Heart left ventricle (tissue), 16 donors: ENCODE results near the gene SH3TC1. TPM values are rescaled to one million over a fixed set of nuclear protein-coding genes. Genes with fewer than 3 reads are reported as not detected.

Source experiments
- ATAC-seq, 4 donors: fragments of 200-7000 bp; cut with Tn5 transposase; one replicate each; pipeline ENCODE4 v1.9.1; 2020 to 2022; ENCODE audit warnings: moderate library complexity in 4 of 4, mild to moderate bottlenecking in 3 of 4, moderate number of reproducible peaks in 1 of 4
- DNase-seq, 5 donors: peaks; one replicate each; pipeline ENCODE4 v3.0.0-alpha.2; 2020
- H3K27ac ChIP-seq, 12 donors: fragments of 200-600 bp; sonication (generic) in 4 of 12; one replicate each; pipeline versions ENCODE4 v1.5.0 to v1.8.0; 2016 to 2022; ENCODE audit warnings: mild to moderate bottlenecking in 2 of 12
- H3K27me3 ChIP-seq, 9 donors: fragments of 200-600 bp; sonication (generic) in 2 of 9; one replicate each; pipeline versions ENCODE4 v1.5.1 to v1.8.0; 2016 to 2022; ENCODE audit warnings: mild to moderate bottlenecking in 3 of 9
- H3K36me3 ChIP-seq, 9 donors: fragments of 200-600 bp; sonication (generic) in 2 of 9; one replicate each; pipeline versions ENCODE4 v1.5.0 to v1.8.0; 2018 to 2022; ENCODE audit warnings: mild to moderate bottlenecking in 2 of 9
- H3K4me1 ChIP-seq, 12 donors: fragments of 200-600 bp; sonication (generic) in 4 of 12; one replicate each; pipeline versions ENCODE4 v1.5.0 to v1.8.0; 2016 to 2022; ENCODE audit warnings: mild to moderate bottlenecking in 3 of 12
- H3K4me3 ChIP-seq, 12 donors: fragments of 200-600 bp; sonication (generic) in 4 of 12; one replicate each; pipeline versions ENCODE4 v1.5.0 to v1.8.0; 2017 to 2022; ENCODE audit warnings: mild to moderate bottlenecking in 9 of 12, moderate library complexity in 4 of 12
- H3K9me3 ChIP-seq, 12 donors: fragments of 200-600 bp; sonication (generic) in 4 of 12; one replicate each; pipeline versions ENCODE4 v1.5.0 to v1.8.0; 2016 to 2022; ENCODE audit warnings: mild to moderate bottlenecking in 1 of 12
- POLR2A ChIP-seq, 2 donors: fragments of 450-650 bp; IDR thresholded peaks; one replicate each; pipeline ENCODE4 v1.6.1; 2017; ENCODE audit warnings: antibody characterized with exemption in 2 of 2, mild to moderate bottlenecking in 2 of 2, moderate library complexity in 2 of 2
- WGBS, 4 donors: extraction: QIAGEN DNeasy Blood & Tissue Kit in 2 of 4; methylation state at CpG; one replicate each; pipeline versions ENCODE4 v1.1.5 to v1.1.7; 2013 to 2018; 5-methylcytosine and 5-hydroxymethylcytosine counted together
- intact Hi-C, 10 donors: fragments of 100-400 bp; cut with DNase I; formaldehyde crosslinking; loops; one replicate each; pipeline versions ENCODE4 v1.11.1 to v1.14.2; 2022
- polyA plus RNA-seq, 2 donors: library from polyadenylated mRNA; stranded (reverse); fragments of 200-250 nt; gene quantifications; one replicate each; pipeline ENCODE4 v1.2.3, GENCODE V29; 2013
- total RNA-seq, 9 donors: library from RNA; depleted of rRNA in 2 of 9; stranded (reverse); fragments of >200 nt in 2 of 9; fragmentation: NEBNext Ultra II Directional in 3 of 9; extraction: Animal tissue kit (Norgen Biotek cat#: 25700) in 3 of 9; gene quantifications; one replicate each; pipeline versions ENCODE4 v1.1.0 to v1.2.4, GENCODE V29; 2016 to 2023
- TF ChIP-seq, protein P1 (sequence below), 12 donors: fragments of 200-600 bp; sonication (generic) in 4 of 12; IDR thresholded peaks; one replicate each; pipeline versions ENCODE4 v1.5.0 to v1.8.0; 2018 to 2022; ENCODE audit warnings: antibody characterized with exemption in 12 of 12, mild to moderate bottlenecking in 5 of 12
- donor health status: ischemic (EF 13 %, LVEDD 7.1; RV severe dilation, severe dysfunction).
- donor health status: healthy with polysubstance abuse.
- donor health status: DM: no; HTN: yes; CAD: no.
- donor health status: DM: no; HTN: no; CAD: no.
- donor health status: ischemic (EF 25% LVEDD 6.9; RV normal size, moderate dysfunction).
- donor health status: ischemic (EF 25% LVEDD 5.7; RV mildly dilated, moderate dysfunction).
- donor health status: healthy.
- donor health status: DM: yes; HTN: yes; CAD: no.
- donor health status: ischemic (EF 35%, LVEDD 5.7; RV mildly dilated, moderate dysfunction).
- donor health status: nonischemic (EF 11% LVEDD 7.7; RV severe dilation, severe dysfunction).
- donor health status: DM: yes; HTN: yes; CAD: no.
- donor health status: PGD.
- donor health status: ischemic (EF 29% LVEDD 5.4; RV normal size, mild dysfunction).
- donor health status: nonischemic (EF 23%, LVEDD 6.1; RV moderate dilation, normal function).

SH3TC1 gene
- total and polyA plus RNA-seq, 11 donors, result 5.8 to 45.9 (median 10.9) TPM

DNA sequence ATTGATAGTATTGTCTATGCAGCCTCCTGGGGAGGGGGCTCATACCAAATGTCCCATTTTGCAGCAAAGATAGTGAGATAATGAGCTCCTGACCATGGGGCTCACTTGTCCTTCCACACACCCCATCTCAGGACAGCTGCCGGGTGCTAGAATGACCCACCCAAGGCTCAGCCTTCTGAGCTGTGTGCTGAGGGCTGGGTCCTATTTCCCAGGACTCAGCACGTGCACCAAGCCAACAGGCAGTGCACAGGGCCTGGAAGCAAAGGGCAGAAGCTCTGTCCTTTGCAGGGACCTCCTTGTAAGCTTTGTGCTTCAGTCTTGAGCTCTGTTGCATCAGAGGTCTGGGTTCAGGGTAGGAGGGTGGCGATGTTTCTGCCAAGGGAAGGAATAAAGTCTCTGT, 29.3 kb upstream of the SH3TC1 start:
- peaks cover 0 to 12% (median 0%) of the 10 kb centered on the region in 12 donors for H3K4me1 ChIP-seq
- H3K36me3 ChIP-seq, result no peaks in the 10 kb centered on the region
- H3K27me3 ChIP-seq, result no peaks in the 10 kb centered on the region
- 93 to 100% (median 96%) methylated on average over 2 to 3 of the region's 3 CpGs for WGBS, 4 donors
- H3K9me3 ChIP-seq, result peaks cover 0 to 14% (median 5%) of the 10 kb centered on the region in 12 donors
- intact Hi-C loops, result loop anchor here in 4 of 10 donors (10.0 kb wide), 3 partner anchors 55 to 245 kb away; no protein-coding TSS in a partner anchor
- no peak for ATAC-seq
- TF ChIP-seq, protein P1, sequence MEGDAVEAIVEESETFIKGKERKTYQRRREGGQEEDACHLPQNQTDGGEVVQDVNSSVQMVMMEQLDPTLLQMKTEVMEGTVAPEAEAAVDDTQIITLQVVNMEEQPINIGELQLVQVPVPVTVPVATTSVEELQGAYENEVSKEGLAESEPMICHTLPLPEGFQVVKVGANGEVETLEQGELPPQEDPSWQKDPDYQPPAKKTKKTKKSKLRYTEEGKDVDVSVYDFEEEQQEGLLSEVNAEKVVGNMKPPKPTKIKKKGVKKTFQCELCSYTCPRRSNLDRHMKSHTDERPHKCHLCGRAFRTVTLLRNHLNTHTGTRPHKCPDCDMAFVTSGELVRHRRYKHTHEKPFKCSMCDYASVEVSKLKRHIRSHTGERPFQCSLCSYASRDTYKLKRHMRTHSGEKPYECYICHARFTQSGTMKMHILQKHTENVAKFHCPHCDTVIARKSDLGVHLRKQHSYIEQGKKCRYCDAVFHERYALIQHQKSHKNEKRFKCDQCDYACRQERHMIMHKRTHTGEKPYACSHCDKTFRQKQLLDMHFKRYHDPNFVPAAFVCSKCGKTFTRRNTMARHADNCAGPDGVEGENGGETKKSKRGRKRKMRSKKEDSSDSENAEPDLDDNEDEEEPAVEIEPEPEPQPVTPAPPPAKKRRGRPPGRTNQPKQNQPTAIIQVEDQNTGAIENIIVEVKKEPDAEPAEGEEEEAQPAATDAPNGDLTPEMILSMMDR (IDR thresholded peaks at IDR 0.05), result no peak
- TF ChIP-seq POLR2A (IDR thresholded peaks at IDR 0.05), result no peak
- DNase-seq, result no peak
- H3K4me3 ChIP-seq, result no peak overlapping the region
- H3K27ac ChIP-seq, result no peak overlapping the region

- Histone ChIP-seq H3K9me3 (peaks cover 0 to 14% (median 5%) of the 10 kb centered on the region in 12 donors), H3K36me3 (no peaks in the 10 kb centered on the region), H3K27ac (no peak overlapping the region), H3K27me3 (no peaks in the 10 kb centered on the region), H3K4me3 (no peak overlapping the region), H3K4me1 (peaks cover 0 to 12% (median 0%) of the 10 kb centered on the region in 12 donors)
- TF ChIP-seq, protein P1 (IDR thresholded peaks at IDR 0.05), result no peak
- TF ChIP-seq POLR2A (IDR thresholded peaks at IDR 0.05), result no peak
- ATAC-seq, result no peak
- WGBS, 4 donors, result 90 to 97% (median 95%) methylated on average over 8 to 11 of the region's 11 CpGs
- no peak for DNase-seq
- intact Hi-C loops, result loop anchor here in 4 of 10 donors (10.0 kb wide), 3 partner anchors 54 to 244 kb away; no protein-coding TSS in a partner anchor
Observed at GRCh38 chr4:8170341-8170740, 28.7 kb upstream of the SH3TC1 start.

GRCh38 chr4:8171266-8171665, 27.8 kb upstream of the SH3TC1 start:
- H3K9me3 ChIP-seq, result peaks cover 0 to 14% (median 5%) of the 10 kb centered on the region in 12 donors
- H3K27ac ChIP-seq, result no peak overlapping the region
- ATAC-seq, result no peak
- H3K4me1 ChIP-seq, result peaks cover 0 to 12% (median 0%) of the 10 kb centered on the region in 12 donors
- no peaks in the 10 kb centered on the region for H3K27me3 ChIP-seq
- TF ChIP-seq, protein P1 (IDR thresholded peaks at IDR 0.05), result no peak
- no peak for TF ChIP-seq POLR2A (IDR thresholded peaks at IDR 0.05)
- WGBS, 4 donors, result 87 to 97% (median 93%) methylated on average over 7 of the region's 7 CpGs
- intact Hi-C loops, result loop anchor here in 4 of 10 donors (10.0 kb wide), 3 partner anchors 54 to 244 kb away; no protein-coding TSS in a partner anchor
- H3K4me3 ChIP-seq, result no peak overlapping the region
- no peak for DNase-seq
- H3K36me3 ChIP-seq, result no peaks in the 10 kb centered on the region

DNA sequence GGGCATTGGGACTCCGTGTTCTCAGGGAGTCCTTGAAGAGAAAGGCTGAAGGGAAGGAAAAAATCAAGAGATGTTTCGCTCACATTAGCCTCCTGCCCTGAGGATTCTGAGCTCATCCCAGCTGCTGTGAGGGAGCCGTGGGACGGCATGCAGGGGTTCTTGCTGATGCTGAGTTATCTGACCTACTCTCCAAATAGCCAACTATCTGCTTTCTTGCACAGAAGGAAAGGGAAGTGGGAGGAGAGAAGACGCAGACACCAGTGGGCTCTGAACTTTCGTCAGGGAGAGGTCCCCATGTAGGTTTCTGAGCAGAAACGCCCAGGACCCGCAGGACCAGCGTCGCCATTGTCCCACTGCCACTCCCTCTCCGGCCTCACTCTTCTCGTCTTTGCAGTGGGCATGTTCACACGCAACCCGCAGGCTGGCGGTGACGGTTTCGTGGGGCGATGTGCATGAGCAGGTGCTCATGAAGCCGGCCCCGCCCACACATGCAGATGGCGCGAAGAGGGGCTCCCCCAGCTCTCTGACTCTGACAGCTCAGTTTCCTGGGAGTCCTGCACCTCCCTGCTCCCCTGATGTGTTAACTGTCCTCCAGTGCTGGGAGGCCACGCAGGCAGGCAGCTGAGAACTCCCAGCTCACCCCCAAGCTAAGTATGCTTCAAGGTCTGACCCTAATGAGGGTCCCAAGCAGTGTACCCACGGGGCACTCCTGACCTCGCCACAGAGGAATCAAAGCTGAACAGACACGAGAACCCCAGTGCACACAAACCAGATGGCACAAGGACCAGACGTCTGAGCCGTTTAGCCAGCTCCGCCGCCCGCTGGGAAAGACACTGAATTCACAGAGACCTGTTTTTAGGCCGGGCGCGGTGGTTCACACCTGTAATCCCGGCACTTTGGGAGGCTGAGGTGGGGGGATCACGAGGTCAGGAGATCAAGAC, 26.8 kb upstream of the SH3TC1 start:
- Histone ChIP-seq H3K27ac (no peak overlapping the region), H3K9me3 (peaks cover 0 to 14% (median 5%) of the 10 kb centered on the region in 12 donors), H3K27me3 (no peaks in the 10 kb centered on the region), H3K36me3 (no peaks in the 10 kb centered on the region), H3K4me3 (no peak overlapping the region), H3K4me1 (peaks cover 0 to 12% (median 6%) of the 10 kb centered on the region in 12 donors)
- TF ChIP-seq POLR2A (IDR thresholded peaks at IDR 0.05), result no peak
- TF ChIP-seq, protein P1 (IDR thresholded peaks at IDR 0.05), result no peak
- DNase-seq, result no peak
- ATAC-seq, result no peak
- WGBS, 4 donors, result 81 to 83% (median 82%) methylated on average over 35 to 36 of the region's 36 CpGs
- intact Hi-C loops, result loop anchor here in 4 of 10 donors (10.0 kb wide), 3 partner anchors 53 to 243 kb away; no protein-coding TSS in a partner anchor
